ENCODE results near the gene TNFRSF6B. TPM values are rescaled to one million over a fixed set of nuclear protein-coding genes. Genes with fewer than 3 reads are reported as not detected.

The TNFRSF6B gene
- total RNA-seq, 1 donor from 2014 or later: not detected

- TF ChIP-seq, protein P1, sequence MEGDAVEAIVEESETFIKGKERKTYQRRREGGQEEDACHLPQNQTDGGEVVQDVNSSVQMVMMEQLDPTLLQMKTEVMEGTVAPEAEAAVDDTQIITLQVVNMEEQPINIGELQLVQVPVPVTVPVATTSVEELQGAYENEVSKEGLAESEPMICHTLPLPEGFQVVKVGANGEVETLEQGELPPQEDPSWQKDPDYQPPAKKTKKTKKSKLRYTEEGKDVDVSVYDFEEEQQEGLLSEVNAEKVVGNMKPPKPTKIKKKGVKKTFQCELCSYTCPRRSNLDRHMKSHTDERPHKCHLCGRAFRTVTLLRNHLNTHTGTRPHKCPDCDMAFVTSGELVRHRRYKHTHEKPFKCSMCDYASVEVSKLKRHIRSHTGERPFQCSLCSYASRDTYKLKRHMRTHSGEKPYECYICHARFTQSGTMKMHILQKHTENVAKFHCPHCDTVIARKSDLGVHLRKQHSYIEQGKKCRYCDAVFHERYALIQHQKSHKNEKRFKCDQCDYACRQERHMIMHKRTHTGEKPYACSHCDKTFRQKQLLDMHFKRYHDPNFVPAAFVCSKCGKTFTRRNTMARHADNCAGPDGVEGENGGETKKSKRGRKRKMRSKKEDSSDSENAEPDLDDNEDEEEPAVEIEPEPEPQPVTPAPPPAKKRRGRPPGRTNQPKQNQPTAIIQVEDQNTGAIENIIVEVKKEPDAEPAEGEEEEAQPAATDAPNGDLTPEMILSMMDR (IDR thresholded peaks at IDR 0.05; ENCODE audit: unreplicated experiment): no peak
- Mint-ChIP-seq H3K4me3 (ENCODE audit: unreplicated experiment) (peak overlapping the region; percentile 74), H3K36me3 (ENCODE audit: low read depth, unreplicated experiment) (peaks cover 19% of the 10 kb centered on the region), H3K27me3 (ENCODE audit: unreplicated experiment) (peaks cover 16% of the 10 kb centered on the region), H3K9me3 (ENCODE audit: unreplicated experiment) (no peaks in the 10 kb centered on the region), H3K4me1 (ENCODE audit: unreplicated experiment) (no peaks in the 10 kb centered on the region), H3K27ac (ENCODE audit: unreplicated experiment) (peak overlapping the region; percentile 14)
- no peak for DNase-seq (ENCODE audit: low spot score)
These were observed 37.9 kb downstream of the TNFRSF6B start for GRCh38 chr20:63734111-63734945.

- TF ChIP-seq, protein P1 (IDR thresholded peaks at IDR 0.05; ENCODE audit: unreplicated experiment): no peak
- H3K27me3 Mint-ChIP-seq (ENCODE audit: unreplicated experiment): peaks cover 16% of the 10 kb centered on the region
- no peak overlapping the region for H3K4me3 Mint-ChIP-seq (ENCODE audit: unreplicated experiment)
- H3K9me3 Mint-ChIP-seq (ENCODE audit: unreplicated experiment): no peaks in the 10 kb centered on the region
- H3K27ac Mint-ChIP-seq (ENCODE audit: unreplicated experiment): no peak overlapping the region
- DNase-seq (ENCODE audit: low spot score): no peak
- H3K36me3 Mint-ChIP-seq (ENCODE audit: low read depth, unreplicated experiment): peaks cover 16% of the 10 kb centered on the region
- no peaks in the 10 kb centered on the region for H3K4me1 Mint-ChIP-seq (ENCODE audit: unreplicated experiment)
These were observed 38.8 kb downstream of the TNFRSF6B start for GRCh38 chr20:63734946-63735858.

DNA sequence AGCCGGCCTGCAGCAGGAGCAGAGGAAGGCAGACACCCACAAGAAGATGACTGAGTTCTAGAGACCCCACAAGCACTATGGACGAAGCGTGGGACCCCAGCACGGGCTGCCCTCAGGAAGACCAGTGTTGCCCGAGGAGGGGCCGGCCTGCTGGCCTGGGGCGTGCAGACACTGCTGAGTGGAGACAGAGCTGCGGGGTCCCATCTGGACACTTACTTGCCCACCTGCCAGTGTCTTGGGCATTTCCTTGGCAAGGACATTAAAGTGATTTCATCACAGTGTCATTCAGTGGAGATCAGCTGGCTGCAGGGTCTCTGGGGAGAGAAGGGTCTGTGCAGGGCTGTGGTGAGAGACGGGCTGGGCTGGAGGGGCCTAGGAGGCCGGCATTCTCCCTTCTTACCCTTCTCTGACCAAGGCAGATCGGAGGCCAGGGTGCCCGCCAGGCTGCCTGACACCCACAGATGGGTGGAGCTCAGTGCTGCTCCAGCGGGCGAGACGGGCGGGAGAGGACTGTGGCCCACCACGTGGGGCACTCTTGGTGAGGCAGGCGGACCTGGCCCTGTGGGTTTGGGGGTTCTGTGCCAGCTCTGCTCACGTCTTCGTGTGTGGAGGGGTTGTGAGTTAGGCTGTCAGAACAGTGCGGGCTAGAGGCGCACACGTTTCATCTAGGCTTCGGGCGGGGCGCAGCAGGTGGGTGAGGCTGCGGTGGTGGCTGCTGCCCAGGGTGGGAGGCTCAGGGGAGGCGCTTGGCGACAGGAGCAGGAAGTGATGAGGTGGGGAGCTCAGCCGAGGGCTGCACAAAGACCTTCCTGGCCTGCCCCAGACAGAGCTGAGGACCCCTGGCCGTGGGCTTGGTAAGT, 39.6 kb downstream of the TNFRSF6B start, which contains the start of gene LIME1:
LIME1 (plus strand) TSS at position 806 of the 860 bp plus-strand sequence. CDS start 886 bp downstream, outside the sequence.
- Mint-ChIP-seq H3K27me3 (ENCODE audit: unreplicated experiment) (peaks cover 16% of the 10 kb centered on the region), H3K4me3 (ENCODE audit: unreplicated experiment) (peak within 1 kb of the TSS; percentile 77), H3K9me3 (ENCODE audit: unreplicated experiment) (no peaks in the 10 kb centered on the region), H3K36me3 (ENCODE audit: low read depth, unreplicated experiment) (peaks cover 16% of the 10 kb centered on the region), H3K4me1 (ENCODE audit: unreplicated experiment) (no peaks in the 10 kb centered on the region), H3K27ac (ENCODE audit: unreplicated experiment) (no peak within 1 kb of the TSS)
- DNase-seq (ENCODE audit: low spot score): no peak
- TF ChIP-seq, protein P1 (IDR thresholded peaks at IDR 0.05; ENCODE audit: unreplicated experiment): no peak

DNA sequence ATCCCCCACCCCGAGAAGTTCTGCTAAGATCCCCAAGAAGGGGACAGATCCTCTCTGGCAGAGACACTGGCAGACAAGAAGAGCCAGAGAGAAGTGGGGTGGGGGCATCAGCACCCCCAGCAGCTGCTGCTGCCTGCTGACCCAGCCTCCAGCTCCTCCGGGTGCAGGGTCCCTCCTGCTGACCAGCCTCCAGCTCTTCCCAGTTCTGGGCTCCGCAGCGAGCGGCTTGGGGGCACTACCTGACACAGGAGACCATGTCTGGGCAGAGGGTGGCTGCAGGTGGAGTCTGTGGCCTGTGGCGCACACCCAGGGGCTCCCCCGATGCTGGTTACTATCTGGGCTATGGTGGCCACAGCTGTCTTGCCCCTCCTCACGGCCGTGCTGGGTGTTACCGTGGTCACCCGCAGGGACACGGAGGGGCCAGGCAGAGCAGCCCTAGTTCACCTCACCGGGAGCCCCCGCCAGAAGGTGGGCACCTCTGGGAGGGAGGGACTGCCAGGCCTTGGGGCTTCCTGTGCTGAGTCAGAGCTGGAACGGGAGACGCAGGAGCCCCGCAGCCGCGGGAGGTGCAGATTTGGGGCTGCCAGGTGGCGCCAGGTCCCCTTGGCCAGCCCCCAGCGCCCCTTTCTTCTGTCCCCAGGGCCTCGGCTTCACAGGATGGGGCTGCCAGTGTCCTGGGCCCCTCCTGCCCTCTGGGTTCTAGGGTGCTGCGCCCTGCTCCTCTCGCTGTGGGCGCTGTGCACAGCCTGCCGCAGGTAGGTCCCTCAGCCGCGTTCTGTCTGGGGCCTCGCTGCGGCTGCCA, 40.6 kb downstream of the TNFRSF6B start:
- Mint-ChIP-seq H3K27ac (ENCODE audit: unreplicated experiment) (no peak overlapping the region), H3K4me3 (ENCODE audit: unreplicated experiment) (no peak overlapping the region), H3K36me3 (ENCODE audit: low read depth, unreplicated experiment) (peaks cover 16% of the 10 kb centered on the region), H3K4me1 (ENCODE audit: unreplicated experiment) (no peaks in the 10 kb centered on the region), H3K9me3 (ENCODE audit: unreplicated experiment) (no peaks in the 10 kb centered on the region), H3K27me3 (ENCODE audit: unreplicated experiment) (peaks cover 18% of the 10 kb centered on the region)
- peak; percentile 11 for DNase-seq (ENCODE audit: low spot score)
- TF ChIP-seq, protein P1 (IDR thresholded peaks at IDR 0.05; ENCODE audit: unreplicated experiment): no peak

Measured in endothelial cell (in vitro differentiated cells).